Measurements from ENCODE around the gene CHORDC1. TPM values are rescaled to one million over a fixed set of nuclear protein-coding genes. Genes with fewer than 3 reads are reported as not detected.

The CHORDC1 gene
- total RNA-seq, 1 donor from 2014 or later, result 21.4 TPM

Other genes with a start within 250 kb of the CHORDC1 start
- not detected for gene TRIM49C, start 191.9 kb downstream of the CHORDC1 start, total RNA-seq
- not detected for gene UBTFL1, start 137.1 kb downstream of the CHORDC1 start, total RNA-seq
- 4.2 TPM for gene NAALAD2, start 88.4 kb downstream of the CHORDC1 start, total RNA-seq